GM21737 (cell line): ENCODE results near the gene CYP24A1.

Experiments used
- ATAC-seq: cut with Tn5 transposase; IDR thresholded peaks from one replicate; pipeline ENCODE4 v1.9.1; 2021; ENCODE audit warnings: mild to moderate bottlenecking, moderate library complexity; ENCODE audit not compliant: unreplicated experiment

Gene CYP24A1

DNA sequence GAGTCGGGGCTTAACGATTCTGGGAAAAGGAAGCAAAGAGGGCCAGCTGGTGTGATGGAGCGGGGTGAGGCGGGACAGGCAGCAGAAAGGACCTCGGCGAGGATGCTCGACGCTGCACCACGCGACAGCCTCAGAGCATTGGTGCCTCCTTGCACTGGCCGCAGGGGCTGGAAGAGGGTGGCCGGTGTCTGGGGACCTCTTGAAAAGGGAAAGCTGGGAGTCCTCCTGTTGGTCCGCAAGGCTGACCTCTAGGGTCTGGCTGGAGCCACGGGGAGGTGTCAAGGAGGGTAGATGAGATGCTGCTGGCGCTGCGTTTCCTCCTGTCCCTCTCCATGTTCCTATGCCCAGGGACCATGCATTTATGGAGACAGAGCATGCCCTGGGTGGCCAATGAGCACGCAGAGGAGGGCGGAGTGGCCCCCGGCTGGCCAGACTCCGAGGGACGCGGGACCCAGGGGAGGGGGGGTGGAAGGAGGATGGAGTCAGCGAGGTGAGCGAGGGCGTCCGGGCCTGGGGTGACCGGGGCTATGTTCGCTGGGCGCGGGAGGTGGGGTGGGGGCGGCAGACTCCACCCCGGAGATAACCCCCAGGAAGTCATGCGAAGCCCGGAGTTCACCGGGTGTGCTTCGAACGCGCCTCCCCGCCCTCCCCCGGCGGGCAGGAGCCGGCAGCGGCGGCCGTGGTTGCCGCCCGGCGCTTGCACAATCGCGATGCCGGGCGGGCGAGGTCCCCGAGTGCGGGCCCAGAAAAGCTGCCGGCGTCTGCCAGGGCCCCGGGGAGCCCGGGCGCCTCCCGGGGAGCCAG, at the start of gene CYP24A1:
Gene CYP24A1 (minus strand): TSS at position 334 of the 804 bp plus-strand sequence. CDS start 407 bp downstream, outside the sequence.
- no peak for ATAC-seq

- ATAC-seq: no peak
Observed at GRCh38 chr20:54223285-54223684, 49.5 kb upstream of the CYP24A1 start.

GRCh38 chr20:54221996-54222890, 48.5 kb upstream of the CYP24A1 start:
- ATAC-seq: no peak

DNA sequence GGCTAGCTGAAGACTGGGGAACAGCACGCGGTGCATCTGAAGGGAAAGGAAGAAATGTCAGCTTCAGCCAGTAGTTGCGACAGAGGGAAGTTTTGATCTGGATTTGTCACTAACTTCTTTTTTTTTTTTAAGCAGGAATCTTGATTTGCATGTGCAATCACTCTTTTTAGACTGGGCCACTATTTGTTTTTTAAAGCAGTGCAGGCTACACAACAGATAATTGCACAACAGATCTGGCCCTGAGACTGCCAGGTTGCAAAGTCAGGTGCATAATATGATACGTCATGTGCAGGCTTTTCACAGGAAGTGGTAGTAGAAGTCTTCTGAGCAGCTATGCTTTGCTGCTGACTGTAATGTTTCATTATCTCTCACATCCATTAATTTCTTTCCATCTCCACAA, 47.6 kb upstream of the CYP24A1 start:
- no peak for ATAC-seq

GRCh38 chr20:54220722-54221121, 46.9 kb upstream of the CYP24A1 start:
- ATAC-seq: no peak

GRCh38 chr20:54219751-54220426, 46.1 kb upstream of the CYP24A1 start:
- ATAC-seq: no peak

- no peak for ATAC-seq
Observed at GRCh38 chr20:54218470-54218869, 44.7 kb upstream of the CYP24A1 start.

- no peak for ATAC-seq
Observed at GRCh38 chr20:54217762-54218161, 44.0 kb upstream of the CYP24A1 start.

DNA sequence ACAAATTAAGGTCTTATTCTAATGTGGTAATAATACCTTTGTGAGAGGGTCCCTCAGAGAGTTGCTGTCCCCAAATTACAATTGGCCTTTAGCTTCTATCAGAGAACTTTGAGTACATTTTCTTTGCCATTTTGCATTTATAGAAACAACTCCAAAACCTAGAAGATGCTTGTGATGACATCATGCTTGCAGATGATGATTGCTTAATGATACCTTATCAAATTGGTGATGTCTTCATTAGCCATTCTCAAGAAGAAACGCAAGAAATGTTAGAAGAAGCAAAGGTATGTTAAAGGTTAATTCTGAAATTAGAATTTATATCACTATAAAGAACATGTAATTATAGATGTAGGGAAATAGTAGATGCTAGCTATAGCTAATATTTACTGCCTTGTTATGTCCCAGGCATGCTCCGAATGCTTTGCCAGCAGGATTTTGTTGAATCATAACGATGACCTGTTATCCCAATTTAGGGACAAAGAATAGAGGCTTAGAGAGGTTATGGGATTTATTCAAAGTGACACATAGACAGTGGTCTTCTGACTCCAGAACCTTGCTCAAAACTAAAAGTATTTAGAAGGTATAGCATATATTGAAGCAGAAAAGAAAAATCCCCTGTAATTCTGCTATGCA, 41.5 kb upstream of the CYP24A1 start:
- ATAC-seq: no peak

DNA sequence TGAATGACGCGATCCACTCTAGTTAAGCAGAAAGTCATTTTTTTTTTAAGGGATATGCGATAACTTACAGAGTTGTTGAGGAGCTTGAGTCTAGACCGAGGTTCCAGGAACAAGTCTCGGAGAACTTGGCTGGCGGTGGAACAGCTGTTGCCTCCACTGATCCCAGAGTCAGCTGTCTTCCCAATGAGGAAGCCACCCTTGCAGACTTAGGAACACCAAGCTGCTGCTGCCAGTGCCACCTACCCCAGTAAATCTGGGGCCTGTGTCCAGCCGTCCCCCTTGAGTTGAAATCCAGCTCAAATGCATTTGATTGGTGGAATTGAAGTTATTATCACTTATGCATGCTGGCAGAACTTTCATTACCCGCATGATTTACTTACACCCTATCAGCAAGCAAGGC, 40.8 kb upstream of the CYP24A1 start:
- ATAC-seq: no peak

GRCh38 chr20:54212871-54213270, 39.1 kb upstream of the CYP24A1 start:
- ATAC-seq: no peak

DNA sequence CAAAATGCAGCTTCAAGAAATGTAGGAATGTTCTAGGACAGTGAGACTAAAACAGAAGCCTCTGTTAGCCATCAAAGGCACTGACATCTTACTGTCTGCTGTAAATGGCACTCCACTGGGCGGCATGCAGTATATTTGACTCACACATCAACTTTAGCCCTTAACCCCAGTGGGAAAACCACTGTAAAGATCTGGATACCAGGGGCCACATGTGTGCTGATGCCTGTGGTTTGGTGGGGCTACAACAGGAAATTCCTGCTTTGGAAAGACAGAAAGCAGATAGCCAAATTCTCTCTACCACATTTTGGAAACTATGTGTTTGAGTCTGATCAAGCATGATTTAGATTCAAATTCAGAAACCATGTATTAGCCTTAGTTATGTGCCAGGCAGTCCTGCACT, 38.4 kb upstream of the CYP24A1 start:
- no peak for ATAC-seq

GRCh38 chr20:54209216-54209813, 35.5 kb upstream of the CYP24A1 start:
- ATAC-seq: no peak

- ATAC-seq: peak; percentile 11
Observed at GRCh38 chr20:54208548-54209176, 34.9 kb upstream of the CYP24A1 start.

GRCh38 chr20:54207743-54208547, 34.2 kb upstream of the CYP24A1 start, which contains the start of gene PFDN4:
Gene PFDN4 (plus strand): TSS chr20:54208087. CDS start chr20:54208101, 14 bp downstream.
- ATAC-seq: peak; percentile 96

- ATAC-seq: no peak
Observed at GRCh38 chr20:54207053-54207742, 33.4 kb upstream of the CYP24A1 start.

DNA sequence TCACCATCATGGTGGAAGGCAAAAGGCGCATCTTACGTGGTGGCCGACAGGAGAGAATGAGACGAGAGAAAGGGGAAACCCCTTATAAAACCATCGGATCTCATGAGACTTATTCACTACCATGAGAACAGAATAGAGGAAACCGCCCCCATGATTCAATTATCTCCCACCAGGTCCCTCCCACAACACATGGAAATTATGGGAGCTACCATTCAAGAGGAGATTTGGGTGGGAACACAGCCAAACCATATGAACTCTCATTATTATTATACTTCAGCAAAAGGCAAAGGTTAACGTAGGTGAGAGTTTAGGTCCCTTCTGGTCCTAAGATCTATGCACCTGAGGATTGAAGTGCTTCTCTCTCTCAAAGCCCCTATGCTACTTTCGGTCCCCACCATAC, 31.7 kb upstream of the CYP24A1 start:
- no peak for ATAC-seq

- ATAC-seq: no peak
Observed at GRCh38 chr20:54204481-54204880, 30.7 kb upstream of the CYP24A1 start.
